Hypothalamus (tissue), 51 donors: Measurements from ENCODE around the gene ZNF346.
"Not testable (repeated sequence)": the region's sequence is repeated elsewhere in the genome, so short reads cannot be mapped to it uniquely, and the experiment has no call there.

ENCODE experiments used
- DNase-seq, 51 donors: peaks; one replicate each; lab custom pipeline; 2025; lab: John Stamatoyannopoulos, UW

The ZNF346 gene

GRCh38 chr5:177022386-177023302 lies at the start of gene ZNF346:
ZNF346 (plus strand) TSS chr5:177022696; CDS start chr5:177022739, 43 bp downstream.
- peak; percentile 12 to 88 (median 75) for DNase-seq

DNA sequence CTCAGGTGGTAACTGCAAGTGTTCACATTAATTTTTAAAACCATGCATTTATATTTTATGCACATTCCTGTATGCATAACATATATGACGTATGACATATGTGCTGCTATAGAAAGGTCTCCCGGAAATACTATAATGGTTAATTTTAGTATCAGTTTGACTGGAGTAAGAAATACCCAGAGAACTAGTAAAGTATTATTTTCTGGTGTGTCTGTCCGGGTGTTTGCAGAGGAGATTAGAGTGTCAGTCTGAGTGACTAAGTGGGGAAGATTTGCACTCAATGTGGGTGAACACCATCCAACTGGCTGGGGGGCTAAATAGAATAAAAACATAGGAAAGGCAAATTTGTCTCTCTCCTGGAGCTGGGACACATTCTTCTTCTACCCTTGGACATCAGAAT lies 42.8 kb upstream of the ZNF346 start:
- no peak for DNase-seq

GRCh38 chr5:176980818-176981217 lies 41.7 kb upstream of the ZNF346 start:
- no peak for DNase-seq

DNA sequence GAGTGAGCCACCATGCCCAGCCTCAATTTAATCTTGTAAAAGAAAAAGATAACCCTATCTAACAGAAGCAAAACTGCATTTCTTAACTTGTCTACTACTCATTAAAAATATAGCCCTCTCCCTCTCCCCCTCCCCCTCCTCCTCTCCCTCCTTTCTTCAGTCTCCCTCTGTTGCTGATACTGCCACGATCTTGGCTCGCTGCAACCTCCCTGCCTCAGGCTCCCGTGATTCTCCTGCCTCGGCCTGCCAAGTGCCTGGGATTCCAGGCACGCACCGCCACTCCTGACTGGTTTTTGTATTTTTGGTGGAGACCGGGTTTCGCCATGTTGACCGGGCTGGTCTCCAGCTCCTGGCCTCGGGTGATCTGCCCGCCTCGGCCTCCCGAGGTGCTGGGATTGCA lies 39.4 kb upstream of the ZNF346 start:
- DNase-seq, result not testable (repeated sequence)

DNA sequence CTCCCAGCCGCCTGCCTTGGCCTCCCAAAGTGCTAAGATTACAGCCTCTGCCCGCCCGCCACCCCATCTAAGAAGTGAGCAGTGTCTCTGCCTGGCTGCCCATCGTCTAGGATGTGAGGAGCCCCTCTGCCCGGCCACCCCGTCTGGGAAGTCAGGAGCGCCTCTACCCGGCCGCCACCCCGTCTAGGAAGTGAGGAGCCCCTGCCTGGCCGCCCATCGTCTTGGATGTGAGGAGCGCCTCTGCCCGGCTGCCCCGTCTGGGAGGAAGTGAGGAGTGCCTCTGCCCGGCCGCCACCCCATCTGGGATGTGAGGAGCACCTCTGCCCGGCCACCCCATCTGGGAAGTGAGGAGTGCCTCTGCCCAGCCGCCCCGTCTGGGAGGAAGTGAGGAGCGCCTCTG lies 38.9 kb upstream of the ZNF346 start:
- not testable (repeated sequence) for DNase-seq

DNA sequence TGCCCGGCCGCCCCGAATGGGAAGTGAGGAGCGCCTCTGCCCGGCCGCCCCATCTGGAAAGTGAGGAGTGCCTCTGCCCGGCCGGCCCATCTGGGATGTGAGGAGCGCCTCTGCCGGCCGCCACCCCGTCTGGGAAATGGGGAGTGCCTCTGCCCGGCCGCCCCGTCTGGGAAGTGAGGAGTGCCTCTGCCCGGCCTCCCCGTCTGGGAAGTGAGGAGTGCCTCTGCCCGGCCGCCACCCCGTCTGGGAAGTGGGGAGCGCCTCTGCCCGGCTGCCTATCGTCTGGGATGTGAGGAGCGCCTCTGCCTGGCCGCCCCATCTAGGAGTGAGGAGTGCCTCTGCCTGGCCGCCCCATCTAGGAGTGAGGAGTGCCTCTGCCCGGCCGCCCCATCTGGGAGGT lies 38.3 kb upstream of the ZNF346 start:
- DNase-seq, result not testable (repeated sequence)

DNA sequence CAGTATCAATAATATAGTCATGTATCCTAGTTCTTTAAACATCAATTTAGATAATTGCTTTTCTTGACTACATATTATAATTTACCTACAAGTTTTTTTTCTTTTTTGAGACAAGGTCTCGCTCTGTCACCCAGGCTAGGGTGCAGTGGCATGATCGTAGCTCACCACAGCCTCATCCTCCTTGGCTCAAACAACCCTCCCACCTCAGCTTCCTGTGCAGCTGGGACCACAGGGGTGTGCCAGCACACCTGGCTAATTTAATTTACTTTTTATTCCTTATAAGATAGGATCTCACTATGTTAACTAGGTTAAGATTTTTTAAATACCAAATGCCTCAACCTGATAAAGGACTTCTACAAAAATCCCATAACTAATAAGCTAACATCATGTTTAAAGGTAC lies 37.0 kb upstream of the ZNF346 start:
- DNase-seq, result no peak

DNA sequence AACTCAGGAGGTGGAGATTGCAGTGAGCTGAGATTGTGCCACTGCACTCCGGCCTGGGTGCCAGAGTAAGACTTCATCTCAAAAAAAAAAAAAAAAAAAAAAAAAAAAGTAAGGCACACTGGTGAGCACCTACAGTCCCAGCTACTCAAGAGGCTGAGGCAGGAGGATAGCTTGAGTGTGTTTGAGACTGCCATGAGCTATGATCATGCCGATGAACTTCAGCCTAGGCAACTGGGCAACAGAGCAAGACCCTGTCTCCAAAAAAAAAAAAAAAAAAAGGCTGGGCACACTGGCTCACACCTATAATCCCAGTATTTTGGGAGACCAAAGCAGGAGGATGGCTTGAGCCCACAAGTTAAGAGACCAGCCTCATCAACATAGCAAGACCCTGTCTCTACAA lies 36.2 kb upstream of the ZNF346 start:
- no peak for DNase-seq

GRCh38 chr5:176987583-176987982 lies 34.9 kb upstream of the ZNF346 start:
- no peak for DNase-seq

- not testable (repeated sequence) for DNase-seq
These were observed 29.4 kb upstream of the ZNF346 start for GRCh38 chr5:176993081-176993480.

GRCh38 chr5:176994460-176995121 lies 27.9 kb upstream of the ZNF346 start:
- DNase-seq, result no peak

- DNase-seq, result no peak
These were observed 27.4 kb upstream of the ZNF346 start for GRCh38 chr5:176995122-176995490.

GRCh38 chr5:176995896-176996767 lies 26.4 kb upstream of the ZNF346 start:
- DNase-seq, result no peak

DNA sequence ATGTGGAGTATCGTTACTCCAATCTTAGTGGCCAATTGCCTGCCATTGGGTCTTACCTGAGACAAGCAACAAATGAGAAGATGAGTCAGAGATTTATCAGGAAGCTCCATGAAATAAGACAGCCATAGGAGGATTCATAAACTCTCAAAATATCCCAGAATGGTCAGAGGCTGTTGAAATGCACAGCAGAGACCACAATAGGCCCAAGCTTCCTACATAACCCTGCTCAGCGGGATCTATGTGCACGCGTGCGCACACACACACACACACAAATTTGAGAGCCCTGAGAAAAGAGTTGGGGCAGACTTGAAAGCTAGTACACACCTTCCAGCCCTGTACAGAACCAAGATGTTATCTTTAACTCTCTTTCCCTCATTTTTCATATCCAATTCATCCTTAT lies 25.7 kb upstream of the ZNF346 start:
- DNase-seq, result no peak

DNA sequence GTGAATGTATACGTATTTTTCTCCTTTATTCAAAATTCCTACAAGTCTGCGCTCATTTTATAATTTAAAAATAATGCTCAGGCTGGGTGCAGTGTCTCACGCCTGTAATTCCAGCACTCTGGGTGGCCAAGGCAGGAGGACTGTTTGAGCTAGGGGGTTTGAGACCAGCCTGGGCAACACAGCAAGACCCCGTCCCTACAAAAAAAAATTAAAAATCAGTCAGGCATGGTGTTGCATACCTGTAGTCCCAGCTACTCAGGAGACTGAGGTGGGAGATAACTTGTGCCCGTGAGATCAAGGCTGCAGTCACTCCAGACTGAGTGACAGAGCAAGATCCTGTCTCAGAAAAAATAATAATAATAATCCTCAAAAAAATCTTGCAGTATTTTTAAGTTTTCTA lies 23.7 kb upstream of the ZNF346 start:
- DNase-seq, result no peak

- not testable (repeated sequence) for DNase-seq
These were observed 23.0 kb upstream of the ZNF346 start for GRCh38 chr5:176999526-176999925.

GRCh38 chr5:177003649-177004048 lies 18.8 kb upstream of the ZNF346 start:
- no peak for DNase-seq

GRCh38 chr5:177004961-177005360 lies 17.5 kb upstream of the ZNF346 start:
- DNase-seq, result no peak

GRCh38 chr5:177005619-177006264 lies 16.8 kb upstream of the ZNF346 start:
- DNase-seq, result peak in 48 of 51 donors; percentile 5 to 80 (median 56)

DNA sequence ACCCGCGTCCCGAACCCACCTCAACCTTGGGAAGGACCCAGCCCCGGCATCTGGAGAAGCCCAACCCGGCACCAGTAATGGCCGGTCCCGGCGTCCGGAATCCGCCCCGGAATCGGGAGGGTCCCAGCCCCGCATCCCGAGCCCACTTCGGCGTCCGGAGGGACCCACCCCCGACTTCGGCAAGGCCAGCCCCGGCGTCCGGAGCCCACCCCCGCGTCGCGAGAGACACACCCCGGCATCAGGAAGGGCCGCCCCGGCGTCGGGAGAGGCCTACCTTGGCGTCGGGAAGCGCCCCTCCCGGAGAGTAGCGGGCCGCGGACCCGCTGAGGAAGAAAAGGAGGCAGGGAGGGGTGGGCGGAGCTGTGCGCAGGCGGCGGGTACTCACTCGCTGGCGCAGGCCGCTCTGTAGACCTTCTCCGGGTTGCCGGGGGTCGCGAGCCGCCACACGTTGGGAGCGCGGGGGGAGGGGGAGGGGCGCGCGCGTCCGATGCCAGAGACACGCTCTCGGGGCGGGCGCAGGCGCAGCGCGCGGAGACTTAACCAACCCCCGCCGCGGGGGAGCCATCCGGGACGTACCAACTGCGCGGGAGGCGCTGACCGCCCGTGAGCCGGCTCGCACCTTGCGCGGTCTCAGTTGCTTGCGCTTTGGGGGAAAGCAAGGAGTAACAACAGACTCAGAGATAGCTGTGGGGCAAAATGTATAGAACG lies 16.1 kb upstream of the ZNF346 start, which contains the start of gene UIMC1:
TSS of gene UIMC1 (minus strand) at position 515 of the 708 bp plus-strand sequence. CDS start 24,164 bp downstream, outside the sequence.
- peak; percentile 36 to 95 (median 84) for DNase-seq
